AG04449 (cell line): ENCODE results near the gene DENND5A.
"Not testable (repeated sequence)": the region's sequence is repeated elsewhere in the genome, so short reads cannot be mapped to it uniquely, and the experiment has no call there.

ENCODE experiments used
- CTCF ChIA-PET: fragments of 350-600 bp; formaldehyde crosslinking; extraction: SDS; loops from one replicate; lab custom pipeline; 2021; ENCODE audit warnings: antibody characterized with exemption; lab: Yijun Ruan, JAX
- POLR2A ChIA-PET: fragments of 400-600, 350-600 bp; formaldehyde crosslinking; extraction: SDS; loops from one replicate; lab custom pipeline; 2020; ENCODE audit warnings: antibody characterized with exemption, inconsistent platforms; lab: Yijun Ruan, JAX
- DNase-seq: peaks from one replicate; pipeline ENCODE4 v3.0.0-alpha.2; 2010; ENCODE audit warnings: low read depth, low spot score
- H3K4me3 ChIP-seq: 2 replicates; pipeline ENCODE4 v1.5.1; 2011; ENCODE audit warnings: low read depth, mild to moderate bottlenecking, control low read depth, low read length
- TF ChIP-seq, protein P1 (sequence below): IDR thresholded peaks from one replicate; pipeline ENCODE4 v1.5.1; 2011; ENCODE audit warnings: mild to moderate bottlenecking, moderate library complexity, low read length, control low read depth, inconsistent platforms; ENCODE audit not compliant: insufficient read depth; ENCODE audit errors: missing control alignments

Gene DENND5A

DNA sequence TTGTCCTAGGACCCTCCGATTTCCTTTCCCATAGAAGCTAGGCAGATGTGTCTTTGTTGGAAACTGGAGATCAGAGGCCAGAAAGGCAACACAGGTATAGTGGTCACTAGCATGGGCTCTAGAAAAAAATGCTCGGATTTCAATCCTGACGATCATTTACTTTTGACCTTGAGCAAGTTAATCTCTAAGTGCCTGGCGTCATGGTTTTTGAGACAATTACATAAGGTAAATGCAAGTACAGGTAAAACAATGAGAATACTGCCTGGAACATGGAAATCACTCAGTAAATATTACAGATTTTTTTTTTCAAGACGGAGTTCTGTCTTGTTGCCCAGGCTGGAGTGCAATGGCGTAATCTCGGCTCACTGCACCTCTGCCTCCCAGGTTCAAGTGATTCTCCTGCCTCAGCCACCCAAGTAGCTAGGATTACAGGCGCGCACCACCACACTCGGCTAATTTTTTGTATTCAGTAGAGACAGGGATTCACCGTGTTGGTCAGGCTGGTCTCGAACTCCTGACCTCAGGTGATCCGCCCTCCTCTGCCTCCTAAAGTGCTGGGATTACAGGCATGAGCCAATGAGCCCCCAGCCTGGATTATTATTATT is 1.1 kb upstream of the DENND5A start:
- ChIA-PET POLR2A (interaction anchor here (0.7 kb wide), 2 partner anchors 9 to 22 kb away, joined by 3 read pairs; no protein-coding TSS in a partner anchor), CTCF (interaction anchor here (1.0 kb wide), 1 partner anchor 101 kb away, joined by 3 read pairs; no protein-coding TSS in a partner anchor)
- no peak for DNase-seq
- TF ChIP-seq, protein P1, sequence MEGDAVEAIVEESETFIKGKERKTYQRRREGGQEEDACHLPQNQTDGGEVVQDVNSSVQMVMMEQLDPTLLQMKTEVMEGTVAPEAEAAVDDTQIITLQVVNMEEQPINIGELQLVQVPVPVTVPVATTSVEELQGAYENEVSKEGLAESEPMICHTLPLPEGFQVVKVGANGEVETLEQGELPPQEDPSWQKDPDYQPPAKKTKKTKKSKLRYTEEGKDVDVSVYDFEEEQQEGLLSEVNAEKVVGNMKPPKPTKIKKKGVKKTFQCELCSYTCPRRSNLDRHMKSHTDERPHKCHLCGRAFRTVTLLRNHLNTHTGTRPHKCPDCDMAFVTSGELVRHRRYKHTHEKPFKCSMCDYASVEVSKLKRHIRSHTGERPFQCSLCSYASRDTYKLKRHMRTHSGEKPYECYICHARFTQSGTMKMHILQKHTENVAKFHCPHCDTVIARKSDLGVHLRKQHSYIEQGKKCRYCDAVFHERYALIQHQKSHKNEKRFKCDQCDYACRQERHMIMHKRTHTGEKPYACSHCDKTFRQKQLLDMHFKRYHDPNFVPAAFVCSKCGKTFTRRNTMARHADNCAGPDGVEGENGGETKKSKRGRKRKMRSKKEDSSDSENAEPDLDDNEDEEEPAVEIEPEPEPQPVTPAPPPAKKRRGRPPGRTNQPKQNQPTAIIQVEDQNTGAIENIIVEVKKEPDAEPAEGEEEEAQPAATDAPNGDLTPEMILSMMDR = no peak
- no peak overlapping the region for H3K4me3 ChIP-seq

DNA sequence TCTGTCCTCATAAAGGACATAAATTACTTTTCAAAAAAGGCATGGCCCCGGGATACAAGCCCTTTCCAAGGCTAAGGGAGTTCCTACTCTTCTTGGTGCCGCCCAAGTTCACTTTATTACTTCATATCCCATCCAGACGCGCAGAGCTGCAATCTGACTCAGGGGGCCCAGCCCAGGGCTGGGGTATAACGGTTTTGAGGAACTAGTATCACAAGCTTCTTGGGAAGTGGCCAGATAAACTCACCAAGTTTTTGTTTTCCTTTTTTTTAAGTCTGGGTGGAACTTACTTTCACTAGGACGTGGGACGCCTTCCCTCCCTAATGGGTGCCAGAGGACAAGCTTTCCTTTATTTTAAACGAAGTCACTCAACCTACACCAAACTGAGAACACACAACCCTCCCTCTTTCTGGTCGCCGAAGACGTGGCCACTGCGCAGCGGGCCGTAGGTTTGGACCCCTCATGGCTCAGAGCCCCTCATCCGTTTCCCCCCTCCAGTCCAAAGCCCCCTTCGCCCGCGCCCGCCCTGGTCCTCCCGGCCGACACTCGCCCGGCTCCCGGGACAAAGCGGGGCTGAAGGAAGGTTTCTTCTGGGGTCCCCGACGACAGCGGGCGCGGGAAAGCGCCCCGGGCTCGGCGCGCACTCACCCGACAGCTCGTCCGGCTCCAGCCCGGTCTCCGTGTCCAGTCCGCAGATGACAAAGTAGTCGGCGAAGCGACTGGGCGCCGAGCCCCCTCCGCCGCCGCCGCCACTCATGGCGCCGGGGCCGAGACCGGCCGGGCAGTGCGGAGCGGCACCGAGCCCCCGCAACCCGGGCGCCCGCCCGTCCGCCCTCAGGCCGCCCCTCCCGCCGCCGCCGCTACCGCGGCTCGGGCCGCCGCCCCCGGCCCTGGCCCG is 587 bp downstream of the DENND5A start:
- TF ChIP-seq, protein P1 = no peak
- ChIA-PET POLR2A (interaction anchor here (0.9 to 1.4 kb wide), 8 partner anchors 9 to 196 kb away, joined by 3 to 6 read pairs (median 3); partner anchors contain the start of genes IPO7, TMEM41B and ZNF143), CTCF (interaction anchor here (0.8 to 1.3 kb wide), 2 partner anchors 9 to 16 kb away, joined by 3 read pairs; no protein-coding TSS in a partner anchor)
- DNase-seq = peak; percentile 44
- peak overlapping the region; percentile 88 for H3K4me3 ChIP-seq

DNA sequence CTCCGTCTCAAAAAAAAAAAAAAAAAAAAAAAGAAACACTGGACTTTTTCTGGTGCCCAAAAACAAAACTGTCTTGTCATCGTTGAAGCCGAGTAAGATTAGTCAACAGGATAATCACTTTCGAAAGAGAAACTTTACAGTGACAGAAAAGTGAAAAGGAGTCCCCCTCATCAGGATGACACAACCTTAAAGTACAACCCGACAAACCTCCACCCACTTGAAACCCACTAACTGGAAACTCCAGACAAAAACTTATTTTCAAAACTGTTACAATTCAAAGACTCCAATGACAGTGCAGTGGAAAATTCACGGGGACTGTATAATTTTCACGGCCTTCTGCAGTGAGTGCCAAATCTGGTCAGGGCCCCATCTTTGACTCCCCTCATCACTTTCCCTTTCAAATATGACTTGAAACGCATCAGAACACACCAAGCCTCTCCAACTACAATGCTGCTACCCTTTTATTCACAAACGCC is 1.3 kb downstream of the DENND5A start:
- peak overlapping the region; percentile 88 for H3K4me3 ChIP-seq
- ChIA-PET POLR2A (interaction anchor here (0.6 to 1.4 kb wide), 5 partner anchors 15 to 197 kb away, joined by 3 to 10 read pairs (median 3); partner anchors contain the start of genes IPO7 and ZNF143), CTCF (interaction anchor here (0.8 to 1.3 kb wide), 2 partner anchors 10 to 16 kb away, joined by 3 read pairs; no protein-coding TSS in a partner anchor)
- no peak for DNase-seq
- TF ChIP-seq, protein P1 = no peak

DNA sequence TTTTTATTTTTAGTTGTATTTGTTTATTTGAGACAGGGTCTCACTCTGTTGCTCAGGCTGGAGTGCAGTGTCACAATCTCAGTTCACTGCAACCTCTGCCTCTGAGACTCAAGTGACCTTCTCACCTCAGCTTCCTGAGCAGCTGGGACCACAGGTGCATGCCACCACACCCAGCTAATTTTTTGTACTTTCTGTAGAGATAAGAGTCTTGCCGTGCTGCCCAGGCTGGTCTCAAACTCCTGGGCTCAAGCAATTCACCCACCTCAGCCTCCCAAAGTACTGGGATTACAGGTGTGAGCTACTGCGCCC is 4.4 kb downstream of the DENND5A start:
- POLR2A ChIA-PET = interaction anchor here (0.7 kb wide), 1 partner anchor 330 kb away, joined by 3 read pairs; no protein-coding TSS in a partner anchor
- CTCF ChIA-PET = interaction anchor here (0.8 kb wide), 1 partner anchor 10 kb away, joined by 3 read pairs; no protein-coding TSS in a partner anchor
- DNase-seq, H3K4me3 ChIP-seq: not testable (repeated sequence)

DNA sequence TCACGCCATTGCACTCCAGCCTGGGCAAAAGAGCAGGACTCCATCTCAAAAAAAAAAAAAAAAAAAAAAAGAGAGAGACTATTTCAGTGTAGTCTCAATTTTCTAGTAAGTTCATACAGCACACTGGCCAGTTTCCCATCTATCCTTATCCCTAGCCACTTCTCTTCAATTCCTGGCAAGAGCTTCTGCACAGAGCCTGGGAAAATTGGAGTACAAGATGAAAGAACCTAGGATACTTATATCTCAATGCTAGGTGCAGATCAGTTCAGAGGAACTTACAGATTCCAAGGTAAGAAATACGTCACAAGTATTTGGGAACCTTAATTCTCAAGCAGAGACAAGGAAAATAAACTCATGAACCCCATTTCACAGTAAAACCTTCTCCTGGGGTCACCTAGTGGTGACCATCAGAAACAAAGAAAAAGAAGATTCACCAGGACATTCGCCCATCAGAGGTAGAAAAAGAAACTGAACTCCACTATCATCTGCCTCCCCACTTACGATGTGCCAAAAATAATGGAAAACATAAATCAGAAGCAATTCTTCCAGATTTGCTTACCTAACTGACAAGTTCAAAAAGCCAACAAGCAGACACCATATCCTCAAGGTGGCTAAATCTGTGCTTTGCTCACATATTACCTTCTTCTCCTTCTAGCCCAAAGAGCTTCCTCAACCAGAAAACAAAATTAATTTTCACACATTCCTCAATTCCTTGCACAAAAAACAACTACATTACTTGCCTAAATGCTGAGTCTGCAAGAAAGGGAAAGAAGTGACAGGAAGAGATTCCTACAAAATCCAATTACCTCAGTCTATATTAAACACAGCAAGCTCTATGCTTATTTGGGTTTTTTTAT is 4.9 kb downstream of the DENND5A start:
- ChIA-PET CTCF (interaction anchor here (0.8 kb wide), 1 partner anchor 10 kb away, joined by 3 read pairs; no protein-coding TSS in a partner anchor), POLR2A (interaction anchor here (0.7 kb wide), 1 partner anchor 331 kb away, joined by 3 read pairs; no protein-coding TSS in a partner anchor)
- DNase-seq = no peak
- TF ChIP-seq, protein P1 = no peak
- H3K4me3 ChIP-seq = no peak overlapping the region

DNA sequence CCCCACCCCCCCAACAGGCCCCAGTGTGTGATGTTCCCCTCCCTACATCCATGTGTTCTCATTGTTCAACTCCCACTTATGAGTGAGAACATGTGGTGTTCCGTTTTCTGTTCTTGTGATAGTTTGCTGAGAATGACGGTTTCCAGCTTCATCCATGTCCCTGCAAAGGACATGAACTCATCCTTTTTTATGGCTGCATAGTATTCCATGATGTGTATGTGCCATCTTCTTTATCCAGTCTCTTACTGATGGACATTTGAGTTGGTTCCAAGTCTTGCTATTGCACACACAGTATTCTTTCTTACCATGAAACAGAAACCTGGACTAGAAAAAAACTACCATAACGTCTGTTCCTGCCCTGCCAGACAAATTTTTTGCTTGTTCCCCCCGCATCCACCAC is 6.9 kb downstream of the DENND5A start:
- DNase-seq, CTCF ChIA-PET, POLR2A ChIA-PET, H3K4me3 ChIP-seq: not testable (repeated sequence)
